Brain microvascular endothelial cell (primary cell): Measurements from ENCODE around the gene TULP1.
A peak's percentile ranks its signal among the peaks of the same experiment; 100 is the strongest.

ENCODE experiments used
- DNase-seq: peaks from one replicate; pipeline ENCODE4 v3.0.0-alpha.2; 2020
- H3K27ac ChIP-seq: fragments of 250-450 bp; sonication (Bioruptor Pico); 2 replicates; pipeline ENCODE4 v1.5.1; 2020; ENCODE audit warnings: mild to moderate bottlenecking, moderate library complexity
- H3K27me3 ChIP-seq: fragments of 250-450 bp; sonication (Bioruptor Pico); replicated peaks from 2 replicates; pipeline ENCODE4 v1.5.1; 2020; ENCODE audit warnings: mild to moderate bottlenecking
- H3K36me3 ChIP-seq: fragments of 250-450 bp; sonication (Bioruptor Pico); replicated peaks from 2 replicates; pipeline ENCODE4 v1.5.1; 2020; ENCODE audit warnings: mild to moderate bottlenecking
- H3K4me3 ChIP-seq: 2 replicates; pipeline ENCODE4 v1.5.1; 2011; ENCODE audit warnings: low read depth, mild to moderate bottlenecking, control low read depth, low read length, moderate library complexity
- CTCF ChIP-seq: IDR thresholded peaks from 2 replicates; pipeline ENCODE4 v1.5.1; 2011; ENCODE audit warnings: low read depth, mild to moderate bottlenecking, moderate library complexity, low read length, control low read depth, inconsistent platforms; ENCODE audit errors: missing control alignments
- in situ Hi-C: cut with HindIII; loops from 2 replicates; pipeline ENCODE4 v1.10.0; 2017; ENCODE audit warnings: low sequenced_read_pairs, low pct_ligation_motif_present

The TULP1 gene

GRCh38 chr6:35553315-35553714 lies 40.6 kb upstream of the TULP1 start:
- no peak for TF ChIP-seq CTCF
- Histone ChIP-seq H3K27me3 (no peaks in the 10 kb centered on the region), H3K36me3 (no peaks in the 10 kb centered on the region), H3K27ac (no peak overlapping the region), H3K4me3 (no peak overlapping the region)
- no peak for DNase-seq
- in situ Hi-C loops: no loop called here

- Histone ChIP-seq H3K4me3 (no peak overlapping the region), H3K36me3 (no peaks in the 10 kb centered on the region), H3K27ac (no peak overlapping the region), H3K27me3 (no peaks in the 10 kb centered on the region)
- in situ Hi-C loops: no loop called here
- peak; percentile 90 for TF ChIP-seq CTCF
- DNase-seq: peak; percentile 45
These were observed 39.7 kb upstream of the TULP1 start for GRCh38 chr6:35552285-35552917.

GRCh38 chr6:35550437-35550836 lies 37.7 kb upstream of the TULP1 start:
- in situ Hi-C loops: no loop called here
- no peak for DNase-seq
- Histone ChIP-seq H3K36me3 (no peaks in the 10 kb centered on the region), H3K4me3 (no peak overlapping the region), H3K27me3 (no peaks in the 10 kb centered on the region), H3K27ac (no peak overlapping the region)
- no peak for TF ChIP-seq CTCF

- TF ChIP-seq CTCF: no peak
- no peaks in the 10 kb centered on the region for H3K27me3 ChIP-seq
- in situ Hi-C loops: no loop called here
- no peaks in the 10 kb centered on the region for H3K36me3 ChIP-seq
- no peak for DNase-seq
- no peak overlapping the region for H3K4me3 ChIP-seq
- H3K27ac ChIP-seq: no peak overlapping the region
These were observed 35.0 kb upstream of the TULP1 start for GRCh38 chr6:35547676-35548075.

GRCh38 chr6:35544769-35545361 lies 32.2 kb upstream of the TULP1 start:
- Histone ChIP-seq H3K4me3 (no peak overlapping the region), H3K27me3 (no peaks in the 10 kb centered on the region), H3K36me3 (no peaks in the 10 kb centered on the region), H3K27ac (no peak overlapping the region)
- in situ Hi-C loops: no loop called here
- DNase-seq: no peak
- no peak for TF ChIP-seq CTCF

GRCh38 chr6:35543459-35544193 lies 30.9 kb upstream of the TULP1 start:
- Histone ChIP-seq H3K4me3 (no peak overlapping the region), H3K27ac (no peak overlapping the region), H3K27me3 (no peaks in the 10 kb centered on the region), H3K36me3 (no peaks in the 10 kb centered on the region)
- no peak for DNase-seq
- no peak for TF ChIP-seq CTCF
- in situ Hi-C loops: no loop called here
